T-helper 1 cell (primary cell): Measurements from ENCODE around the gene WIPF1.

Experiments
- DNase-seq, 5 donors: peaks; one replicate each; pipeline ENCODE4 v3.0.0-alpha.2; 2012 to 2020

Gene WIPF1

GRCh38 chr2:174595116-174595809 is 2.3 kb downstream of the WIPF1 start:
- DNase-seq: peak in 1 of 5 donors; percentile 57

- peak in 1 of 5 donors; percentile 60 for DNase-seq
These were observed 3.1 kb downstream of the WIPF1 start for GRCh38 chr2:174594456-174594855.

GRCh38 chr2:174593574-174594203 is 3.9 kb downstream of the WIPF1 start:
- peak; percentile 24 to 93 (median 56) for DNase-seq

GRCh38 chr2:174593041-174593440 is 4.6 kb downstream of the WIPF1 start:
- DNase-seq: no peak

GRCh38 chr2:174591740-174592139 is 5.9 kb downstream of the WIPF1 start:
- DNase-seq: no peak

- DNase-seq: no peak
These were observed 6.5 kb downstream of the WIPF1 start for GRCh38 chr2:174590928-174591648.

- DNase-seq: no peak
These were observed 7.3 kb downstream of the WIPF1 start for GRCh38 chr2:174590346-174590745.

GRCh38 chr2:174589334-174589733 is 8.3 kb downstream of the WIPF1 start:
- no peak for DNase-seq

- no peak for DNase-seq
These were observed 9.1 kb downstream of the WIPF1 start for GRCh38 chr2:174588463-174588862.

GRCh38 chr2:174587579-174587978 is 10.0 kb downstream of the WIPF1 start:
- no peak for DNase-seq

GRCh38 chr2:174586418-174587295 is 10.9 kb downstream of the WIPF1 start:
- DNase-seq: no peak

GRCh38 chr2:174585657-174586252 is 11.8 kb downstream of the WIPF1 start:
- DNase-seq: no peak

- no peak for DNase-seq
These were observed 12.5 kb downstream of the WIPF1 start for GRCh38 chr2:174585146-174585545.

- no peak for DNase-seq
These were observed 16.1 kb downstream of the WIPF1 start for GRCh38 chr2:174581491-174581890.

- DNase-seq: no peak
These were observed 16.7 kb downstream of the WIPF1 start for GRCh38 chr2:174580951-174581350.

GRCh38 chr2:174577967-174578589 is 19.5 kb downstream of the WIPF1 start:
- peak in 3 of 5 donors; percentile 20 to 63 (median 46) for DNase-seq

- no peak for DNase-seq
These were observed 22.4 kb downstream of the WIPF1 start for GRCh38 chr2:174575124-174575776.

GRCh38 chr2:174574657-174575056 is 22.9 kb downstream of the WIPF1 start:
- DNase-seq: no peak

- DNase-seq: peak in 3 of 5 donors; percentile 25 to 42 (median 30)
These were observed 24.0 kb downstream of the WIPF1 start for GRCh38 chr2:174573621-174574081.

GRCh38 chr2:174572556-174572955 is 25.0 kb downstream of the WIPF1 start:
- DNase-seq: no peak

- no peak for DNase-seq
These were observed 25.8 kb downstream of the WIPF1 start for GRCh38 chr2:174571669-174572323.
